Measurements from ENCODE around the gene SIRPB2. TPM values are rescaled to one million over a fixed set of nuclear protein-coding genes. Genes with fewer than 3 reads are reported as not detected.
A peak's percentile ranks its signal among the peaks of the same experiment; 100 is the strongest.

The SIRPB2 gene
- total and polyA plus RNA-seq, 10 of the 15 experiments (the other 5 are each of a cell fraction or from before 2014, with no cell fraction given), result not detected

DNA sequence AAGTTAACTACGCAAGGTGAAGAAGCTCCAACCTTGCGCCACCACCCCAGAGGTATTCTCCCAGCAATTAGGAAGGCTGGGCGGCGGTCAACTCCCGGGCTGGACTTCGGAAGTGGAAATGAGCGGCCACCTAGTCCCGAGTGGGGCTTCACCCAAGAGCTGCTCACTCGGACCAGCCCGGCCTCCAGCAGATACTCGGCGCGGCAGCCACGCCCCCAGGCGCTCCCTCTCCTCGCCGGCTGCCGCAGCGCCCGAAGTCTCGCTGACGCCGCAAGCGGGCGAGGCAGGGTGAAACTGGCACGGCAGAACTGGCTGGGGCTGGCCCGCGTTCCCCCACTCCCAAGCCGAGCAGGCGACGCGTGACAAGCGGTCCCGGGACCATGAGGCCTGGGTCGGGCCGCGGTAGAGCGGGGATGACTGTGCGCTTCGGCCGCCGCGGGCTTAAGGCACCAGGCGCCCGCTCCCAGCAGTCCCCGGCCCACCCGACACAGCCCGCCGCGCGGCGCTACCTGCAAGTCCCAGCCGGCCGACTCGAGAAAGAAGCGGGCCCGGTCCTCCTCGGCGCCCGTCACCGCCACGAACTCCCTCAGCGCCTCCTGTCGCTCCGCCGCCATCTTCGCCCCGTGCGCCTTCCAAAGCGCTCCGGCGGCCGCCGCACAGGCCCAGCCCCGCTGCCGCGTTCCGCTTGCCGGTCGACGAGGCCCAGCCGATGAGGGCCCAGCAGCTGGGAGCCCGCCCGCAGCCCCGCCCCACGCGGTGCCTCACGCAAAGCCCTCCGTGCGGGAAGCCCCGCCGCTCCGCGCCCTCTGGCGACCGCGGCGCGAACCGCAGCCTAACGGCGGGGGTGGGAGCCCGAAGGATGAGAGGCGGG is 24.8 kb downstream of the SIRPB2 start, which contains the start of gene NSFL1C (continued):
- TF ChIP-seq, protein P1, sequence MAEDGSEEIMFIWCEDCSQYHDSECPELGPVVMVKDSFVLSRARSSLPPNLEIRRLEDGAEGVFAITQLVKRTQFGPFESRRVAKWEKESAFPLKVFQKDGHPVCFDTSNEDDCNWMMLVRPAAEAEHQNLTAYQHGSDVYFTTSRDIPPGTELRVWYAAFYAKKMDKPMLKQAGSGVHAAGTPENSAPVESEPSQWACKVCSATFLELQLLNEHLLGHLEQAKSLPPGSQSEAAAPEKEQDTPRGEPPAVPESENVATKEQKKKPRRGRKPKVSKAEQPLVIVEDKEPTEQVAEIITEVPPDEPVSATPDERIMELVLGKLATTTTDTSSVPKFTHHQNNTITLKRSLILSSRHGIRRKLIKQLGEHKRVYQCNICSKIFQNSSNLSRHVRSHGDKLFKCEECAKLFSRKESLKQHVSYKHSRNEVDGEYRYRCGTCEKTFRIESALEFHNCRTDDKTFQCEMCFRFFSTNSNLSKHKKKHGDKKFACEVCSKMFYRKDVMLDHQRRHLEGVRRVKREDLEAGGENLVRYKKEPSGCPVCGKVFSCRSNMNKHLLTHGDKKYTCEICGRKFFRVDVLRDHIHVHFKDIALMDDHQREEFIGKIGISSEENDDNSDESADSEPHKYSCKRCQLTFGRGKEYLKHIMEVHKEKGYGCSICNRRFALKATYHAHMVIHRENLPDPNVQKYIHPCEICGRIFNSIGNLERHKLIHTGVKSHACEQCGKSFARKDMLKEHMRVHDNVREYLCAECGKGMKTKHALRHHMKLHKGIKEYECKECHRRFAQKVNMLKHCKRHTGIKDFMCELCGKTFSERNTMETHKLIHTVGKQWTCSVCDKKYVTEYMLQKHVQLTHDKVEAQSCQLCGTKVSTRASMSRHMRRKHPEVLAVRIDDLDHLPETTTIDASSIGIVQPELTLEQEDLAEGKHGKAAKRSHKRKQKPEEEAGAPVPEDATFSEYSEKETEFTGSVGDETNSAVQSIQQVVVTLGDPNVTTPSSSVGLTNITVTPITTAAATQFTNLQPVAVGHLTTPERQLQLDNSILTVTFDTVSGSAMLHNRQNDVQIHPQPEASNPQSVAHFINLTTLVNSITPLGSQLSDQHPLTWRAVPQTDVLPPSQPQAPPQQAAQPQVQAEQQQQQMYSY (CRISPR knock-in tag; IDR thresholded peaks at IDR 0.05), result no peak
- TF ChIP-seq TARDBP (IDR thresholded peaks at IDR 0.05; ENCODE audit: borderline replicate concordance), result peak; percentile 71; the same call in 1 of the 2 replicates
- TF ChIP-seq ZNF274 (IDR thresholded peaks at IDR 0.05; ENCODE audit: insufficient read depth, insufficient read length), result no peak
- TF ChIP-seq MTA2 (IDR thresholded peaks at IDR 0.05; ENCODE audit: low read depth), result no peak
- peak; percentile 77; the same call in 1 of the 2 replicates for TF ChIP-seq PAX5 (IDR thresholded peaks at IDR 0.05; ENCODE audit: borderline replicate concordance, low read depth, low read length)
- TF ChIP-seq, protein P2, sequence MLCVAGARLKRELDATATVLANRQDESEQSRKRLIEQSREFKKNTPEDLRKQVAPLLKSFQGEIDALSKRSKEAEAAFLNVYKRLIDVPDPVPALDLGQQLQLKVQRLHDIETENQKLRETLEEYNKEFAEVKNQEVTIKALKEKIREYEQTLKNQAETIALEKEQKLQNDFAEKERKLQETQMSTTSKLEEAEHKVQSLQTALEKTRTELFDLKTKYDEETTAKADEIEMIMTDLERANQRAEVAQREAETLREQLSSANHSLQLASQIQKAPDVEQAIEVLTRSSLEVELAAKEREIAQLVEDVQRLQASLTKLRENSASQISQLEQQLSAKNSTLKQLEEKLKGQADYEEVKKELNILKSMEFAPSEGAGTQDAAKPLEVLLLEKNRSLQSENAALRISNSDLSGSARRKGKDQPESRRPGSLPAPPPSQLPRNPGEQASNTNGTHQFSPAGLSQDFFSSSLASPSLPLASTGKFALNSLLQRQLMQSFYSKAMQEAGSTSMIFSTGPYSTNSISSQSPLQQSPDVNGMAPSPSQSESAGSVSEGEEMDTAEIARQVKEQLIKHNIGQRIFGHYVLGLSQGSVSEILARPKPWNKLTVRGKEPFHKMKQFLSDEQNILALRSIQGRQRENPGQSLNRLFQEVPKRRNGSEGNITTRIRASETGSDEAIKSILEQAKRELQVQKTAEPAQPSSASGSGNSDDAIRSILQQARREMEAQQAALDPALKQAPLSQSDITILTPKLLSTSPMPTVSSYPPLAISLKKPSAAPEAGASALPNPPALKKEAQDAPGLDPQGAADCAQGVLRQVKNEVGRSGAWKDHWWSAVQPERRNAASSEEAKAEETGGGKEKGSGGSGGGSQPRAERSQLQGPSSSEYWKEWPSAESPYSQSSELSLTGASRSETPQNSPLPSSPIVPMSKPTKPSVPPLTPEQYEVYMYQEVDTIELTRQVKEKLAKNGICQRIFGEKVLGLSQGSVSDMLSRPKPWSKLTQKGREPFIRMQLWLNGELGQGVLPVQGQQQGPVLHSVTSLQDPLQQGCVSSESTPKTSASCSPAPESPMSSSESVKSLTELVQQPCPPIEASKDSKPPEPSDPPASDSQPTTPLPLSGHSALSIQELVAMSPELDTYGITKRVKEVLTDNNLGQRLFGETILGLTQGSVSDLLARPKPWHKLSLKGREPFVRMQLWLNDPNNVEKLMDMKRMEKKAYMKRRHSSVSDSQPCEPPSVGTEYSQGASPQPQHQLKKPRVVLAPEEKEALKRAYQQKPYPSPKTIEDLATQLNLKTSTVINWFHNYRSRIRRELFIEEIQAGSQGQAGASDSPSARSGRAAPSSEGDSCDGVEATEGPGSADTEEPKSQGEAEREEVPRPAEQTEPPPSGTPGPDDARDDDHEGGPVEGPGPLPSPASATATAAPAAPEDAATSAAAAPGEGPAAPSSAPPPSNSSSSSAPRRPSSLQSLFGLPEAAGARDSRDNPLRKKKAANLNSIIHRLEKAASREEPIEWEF (IDR thresholded peaks at IDR 0.05; ENCODE audit: insufficient replicate concordance, low read depth, low read length), result no peak
- TF ChIP-seq KLF5 (IDR thresholded peaks at IDR 0.05; ENCODE audit: partially characterized antibody), result peak; percentile 65
- TF ChIP-seq SREBF1 (IDR thresholded peaks at IDR 0.05; ENCODE audit: low read length), result peak; percentile 52; the same call in 1 of the 2 replicates
- TF ChIP-seq, protein P3, sequence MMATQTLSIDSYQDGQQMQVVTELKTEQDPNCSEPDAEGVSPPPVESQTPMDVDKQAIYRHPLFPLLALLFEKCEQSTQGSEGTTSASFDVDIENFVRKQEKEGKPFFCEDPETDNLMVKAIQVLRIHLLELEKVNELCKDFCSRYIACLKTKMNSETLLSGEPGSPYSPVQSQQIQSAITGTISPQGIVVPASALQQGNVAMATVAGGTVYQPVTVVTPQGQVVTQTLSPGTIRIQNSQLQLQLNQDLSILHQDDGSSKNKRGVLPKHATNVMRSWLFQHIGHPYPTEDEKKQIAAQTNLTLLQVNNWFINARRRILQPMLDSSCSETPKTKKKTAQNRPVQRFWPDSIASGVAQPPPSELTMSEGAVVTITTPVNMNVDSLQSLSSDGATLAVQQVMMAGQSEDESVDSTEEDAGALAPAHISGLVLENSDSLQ (IDR thresholded peaks at IDR 0.05), result 0 out of 2 replicates have a peak, but pooled peaks have one; percentile 13
- TF ChIP-seq JUNB (IDR thresholded peaks at IDR 0.05), result no peak
- TF ChIP-seq NFYB (IDR thresholded peaks at IDR 0.05; ENCODE audit: insufficient read depth, low read depth, low read length), result no peak
- TF ChIP-seq BHLHE40 (IDR thresholded peaks at IDR 0.05; ENCODE audit: borderline replicate concordance in 1 of 2, low read depth in 2 of 2, low read length in 1 of 2), result peak in 1 of 2 experiments; percentile 83; a peak in 2 of 4 replicates
- peak; percentile 86; the same call in 1 of the 2 replicates for TF ChIP-seq CBX5 (IDR thresholded peaks at IDR 0.05; ENCODE audit: low read depth)
- TF ChIP-seq FOXK2 (IDR thresholded peaks at IDR 0.05), result no peak
- TF ChIP-seq, protein P4, sequence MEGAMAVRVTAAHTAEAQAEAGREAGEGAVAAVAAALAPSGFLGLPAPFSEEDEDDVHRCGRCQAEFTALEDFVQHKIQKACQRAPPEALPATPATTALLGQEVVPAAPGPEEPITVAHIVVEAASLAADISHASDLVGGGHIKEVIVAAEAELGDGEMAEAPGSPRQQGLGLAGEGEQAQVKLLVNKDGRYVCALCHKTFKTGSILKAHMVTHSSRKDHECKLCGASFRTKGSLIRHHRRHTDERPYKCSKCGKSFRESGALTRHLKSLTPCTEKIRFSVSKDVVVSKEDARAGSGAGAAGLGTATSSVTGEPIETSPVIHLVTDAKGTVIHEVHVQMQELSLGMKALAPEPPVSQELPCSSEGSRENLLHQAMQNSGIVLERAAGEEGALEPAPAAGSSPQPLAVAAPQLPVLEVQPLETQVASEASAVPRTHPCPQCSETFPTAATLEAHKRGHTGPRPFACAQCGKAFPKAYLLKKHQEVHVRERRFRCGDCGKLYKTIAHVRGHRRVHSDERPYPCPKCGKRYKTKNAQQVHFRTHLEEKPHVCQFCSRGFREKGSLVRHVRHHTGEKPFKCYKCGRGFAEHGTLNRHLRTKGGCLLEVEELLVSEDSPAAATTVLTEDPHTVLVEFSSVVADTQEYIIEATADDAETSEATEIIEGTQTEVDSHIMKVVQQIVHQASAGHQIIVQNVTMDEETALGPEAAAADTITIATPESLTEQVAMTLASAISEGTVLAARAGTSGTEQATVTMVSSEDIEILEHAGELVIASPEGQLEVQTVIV (IDR thresholded peaks at IDR 0.05; ENCODE audit: borderline replicate concordance, partially characterized antibody), result no peak

All from GM12878 (cell line).